ENCODE results near the gene MKLN1. TPM values are rescaled to one million over a fixed set of nuclear protein-coding genes. Genes with fewer than 3 reads are reported as not detected.

MKLN1 gene
- polyA plus RNA-seq, 2 of the 4 experiments (the other 2 are of a cell fraction): 39.6 to 84.5 TPM

DNA sequence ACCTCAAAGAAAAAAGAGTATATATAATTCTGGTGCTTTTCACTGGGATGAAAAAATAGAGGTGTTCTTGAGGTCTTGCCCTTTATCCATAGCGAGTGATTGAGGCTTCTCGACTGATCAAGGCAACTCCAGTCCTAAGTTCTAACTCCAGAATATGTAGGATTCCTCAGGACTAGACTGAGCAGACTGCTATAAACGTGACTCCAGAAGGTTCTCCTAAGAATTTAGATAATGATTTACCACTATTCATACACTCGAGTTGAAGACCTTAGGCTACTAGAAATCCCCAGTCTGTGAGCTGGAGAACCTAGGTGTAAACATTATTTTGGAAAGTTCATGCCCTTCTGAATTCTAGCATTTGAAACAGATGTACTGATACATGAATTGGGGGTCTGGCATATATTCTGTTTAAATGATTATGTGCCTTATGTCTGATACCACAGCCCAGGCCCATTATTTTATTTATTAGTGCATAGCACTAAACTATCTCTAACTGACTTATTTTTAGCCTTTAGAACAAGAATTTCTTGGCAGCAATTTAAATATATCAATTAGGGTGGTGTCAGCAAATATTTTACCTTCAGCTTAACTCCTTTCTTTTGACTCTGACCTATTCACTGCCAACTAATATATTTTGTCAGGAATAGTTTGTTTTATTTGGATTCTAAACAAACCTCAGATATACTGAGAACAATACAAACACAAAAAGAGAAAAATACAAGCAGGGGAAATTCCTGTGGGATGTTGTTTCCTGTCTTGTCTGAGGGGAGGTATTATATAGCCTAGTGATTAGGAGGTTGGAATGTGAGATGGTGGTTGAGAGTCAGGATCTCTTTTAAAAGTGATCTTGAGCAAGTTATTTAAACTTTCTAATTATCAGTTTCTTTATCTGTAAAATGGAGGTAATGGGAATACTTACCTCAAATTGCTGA, 153.0 kb downstream of the MKLN1 start:
- peaks cover 42% of the 10 kb centered on the region for H3K4me1 ChIP-seq
- peak; percentile 72 for TF ChIP-seq BHLHE40 (IDR thresholded peaks at IDR 0.05; ENCODE audit: low read depth, low read length)
- no peak for TF ChIP-seq CHD4 (IDR thresholded peaks at IDR 0.05; ENCODE audit: borderline replicate concordance)
- peak; percentile 79 for TF ChIP-seq MAFK (IDR thresholded peaks at IDR 0.05; ENCODE audit: partially characterized antibody)
- H3K4me2 ChIP-seq: peak overlapping the region; percentile 53
- FAIRE-seq: peak; percentile 18
- no peaks in the 10 kb centered on the region for H3K9me3 ChIP-seq
- peak; percentile 91 to 93 for ATAC-seq
- POLR2A ChIA-PET: no interaction called here
- peak; percentile 62 to 66 for DNase-seq (ENCODE audit: low read depth in 1 of 2, low spot score in 1 of 2)
- H3K27ac ChIP-seq: peak overlapping the region; percentile 4 to 9; a peak in 3 of 6 replicates
- H3K4me3 ChIP-seq: no peak overlapping the region
- 7% methylated on average over 4 of the region's 4 CpGs for WGBS (ENCODE audit: missing lambda C conversion rate)
- CTCF ChIA-PET: no interaction called here

DNA sequence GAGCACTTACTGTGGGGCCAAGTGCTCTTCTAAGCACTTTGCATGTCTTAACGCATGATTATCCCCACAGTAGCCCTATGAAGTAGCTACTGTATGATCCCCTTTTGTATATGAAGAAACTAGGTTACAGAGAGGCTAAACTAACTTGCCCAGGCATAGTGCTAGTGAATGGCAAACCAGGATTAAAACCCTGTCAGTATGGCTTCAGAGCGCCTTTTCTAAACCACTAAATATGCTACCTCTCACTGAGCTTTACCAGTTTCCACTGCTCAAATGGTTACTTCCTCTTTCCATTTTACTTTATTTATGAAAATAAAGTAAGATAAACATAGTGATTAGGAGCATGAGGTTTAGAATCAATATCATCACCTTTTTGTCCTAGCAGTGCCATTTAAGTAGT, 155.1 kb downstream of the MKLN1 start:
- no peak overlapping the region for H3K27ac ChIP-seq
- DNase-seq (ENCODE audit: low read depth in 1 of 2, low spot score in 1 of 2) (no peak), ATAC-seq (no peak), FAIRE-seq (no peak)
- no peaks in the 10 kb centered on the region for H3K9me3 ChIP-seq
- ChIA-PET CTCF (interaction anchor here (0.6 to 1.4 kb wide), 2 partner anchors 63 to 138 kb away, joined by 3 to 4 read pairs; no protein-coding TSS in a partner anchor), POLR2A (no interaction called here)
- TF ChIP-seq, protein P1, sequence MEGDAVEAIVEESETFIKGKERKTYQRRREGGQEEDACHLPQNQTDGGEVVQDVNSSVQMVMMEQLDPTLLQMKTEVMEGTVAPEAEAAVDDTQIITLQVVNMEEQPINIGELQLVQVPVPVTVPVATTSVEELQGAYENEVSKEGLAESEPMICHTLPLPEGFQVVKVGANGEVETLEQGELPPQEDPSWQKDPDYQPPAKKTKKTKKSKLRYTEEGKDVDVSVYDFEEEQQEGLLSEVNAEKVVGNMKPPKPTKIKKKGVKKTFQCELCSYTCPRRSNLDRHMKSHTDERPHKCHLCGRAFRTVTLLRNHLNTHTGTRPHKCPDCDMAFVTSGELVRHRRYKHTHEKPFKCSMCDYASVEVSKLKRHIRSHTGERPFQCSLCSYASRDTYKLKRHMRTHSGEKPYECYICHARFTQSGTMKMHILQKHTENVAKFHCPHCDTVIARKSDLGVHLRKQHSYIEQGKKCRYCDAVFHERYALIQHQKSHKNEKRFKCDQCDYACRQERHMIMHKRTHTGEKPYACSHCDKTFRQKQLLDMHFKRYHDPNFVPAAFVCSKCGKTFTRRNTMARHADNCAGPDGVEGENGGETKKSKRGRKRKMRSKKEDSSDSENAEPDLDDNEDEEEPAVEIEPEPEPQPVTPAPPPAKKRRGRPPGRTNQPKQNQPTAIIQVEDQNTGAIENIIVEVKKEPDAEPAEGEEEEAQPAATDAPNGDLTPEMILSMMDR (IDR thresholded peaks at IDR 0.05): no peak
- TF ChIP-seq HOXB5 (CRISPR knock-in tag; IDR thresholded peaks at IDR 0.05): no peak
- TF ChIP-seq, protein P2, sequence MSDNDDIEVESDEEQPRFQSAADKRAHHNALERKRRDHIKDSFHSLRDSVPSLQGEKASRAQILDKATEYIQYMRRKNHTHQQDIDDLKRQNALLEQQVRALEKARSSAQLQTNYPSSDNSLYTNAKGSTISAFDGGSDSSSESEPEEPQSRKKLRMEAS (IDR thresholded peaks at IDR 0.05): no peak
- 99% methylated on average over 2 of the region's 2 CpGs for WGBS (ENCODE audit: missing lambda C conversion rate)
- no peak overlapping the region for H3K4me3 ChIP-seq
- no peak overlapping the region for H3K4me2 ChIP-seq
- peaks cover 37% of the 10 kb centered on the region for H3K4me1 ChIP-seq

DNA sequence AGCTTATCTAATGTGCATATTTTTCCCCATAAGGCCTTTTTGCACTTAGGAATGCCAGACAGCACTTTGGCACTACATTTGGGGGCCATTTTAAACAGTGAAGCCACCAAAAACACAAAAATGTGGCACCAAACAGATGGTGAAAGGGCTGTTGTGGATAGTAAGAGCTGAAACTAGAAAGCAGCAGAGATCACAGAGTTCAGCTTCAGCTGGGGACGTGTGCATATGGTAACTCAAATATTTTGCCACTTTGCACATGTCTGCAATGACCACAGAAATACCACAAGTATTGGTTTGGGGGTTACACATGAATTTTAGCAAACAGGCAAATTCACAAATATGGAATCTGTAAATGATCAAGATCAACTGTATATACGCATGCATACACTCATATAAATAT, 155.9 kb downstream of the MKLN1 start:
- Histone ChIP-seq H3K4me2 (no peak overlapping the region), H3K27ac (no peak overlapping the region), H3K4me1 (peaks cover 35% of the 10 kb centered on the region), H3K4me3 (no peak overlapping the region), H3K9me3 (no peaks in the 10 kb centered on the region)
- ATAC-seq (no peak), DNase-seq (ENCODE audit: low read depth in 1 of 2, low spot score in 1 of 2) (no peak), FAIRE-seq (no peak)
- 82% methylated on average over 2 of the region's 2 CpGs for WGBS (ENCODE audit: missing lambda C conversion rate)
- POLR2A ChIA-PET: no interaction called here
- CTCF ChIA-PET: interaction anchor here (0.8 to 1.6 kb wide), 2 partner anchors 29 to 69 kb away, joined by 4 to 5 read pairs; no protein-coding TSS in a partner anchor
- TF ChIP-seq, protein P3, sequence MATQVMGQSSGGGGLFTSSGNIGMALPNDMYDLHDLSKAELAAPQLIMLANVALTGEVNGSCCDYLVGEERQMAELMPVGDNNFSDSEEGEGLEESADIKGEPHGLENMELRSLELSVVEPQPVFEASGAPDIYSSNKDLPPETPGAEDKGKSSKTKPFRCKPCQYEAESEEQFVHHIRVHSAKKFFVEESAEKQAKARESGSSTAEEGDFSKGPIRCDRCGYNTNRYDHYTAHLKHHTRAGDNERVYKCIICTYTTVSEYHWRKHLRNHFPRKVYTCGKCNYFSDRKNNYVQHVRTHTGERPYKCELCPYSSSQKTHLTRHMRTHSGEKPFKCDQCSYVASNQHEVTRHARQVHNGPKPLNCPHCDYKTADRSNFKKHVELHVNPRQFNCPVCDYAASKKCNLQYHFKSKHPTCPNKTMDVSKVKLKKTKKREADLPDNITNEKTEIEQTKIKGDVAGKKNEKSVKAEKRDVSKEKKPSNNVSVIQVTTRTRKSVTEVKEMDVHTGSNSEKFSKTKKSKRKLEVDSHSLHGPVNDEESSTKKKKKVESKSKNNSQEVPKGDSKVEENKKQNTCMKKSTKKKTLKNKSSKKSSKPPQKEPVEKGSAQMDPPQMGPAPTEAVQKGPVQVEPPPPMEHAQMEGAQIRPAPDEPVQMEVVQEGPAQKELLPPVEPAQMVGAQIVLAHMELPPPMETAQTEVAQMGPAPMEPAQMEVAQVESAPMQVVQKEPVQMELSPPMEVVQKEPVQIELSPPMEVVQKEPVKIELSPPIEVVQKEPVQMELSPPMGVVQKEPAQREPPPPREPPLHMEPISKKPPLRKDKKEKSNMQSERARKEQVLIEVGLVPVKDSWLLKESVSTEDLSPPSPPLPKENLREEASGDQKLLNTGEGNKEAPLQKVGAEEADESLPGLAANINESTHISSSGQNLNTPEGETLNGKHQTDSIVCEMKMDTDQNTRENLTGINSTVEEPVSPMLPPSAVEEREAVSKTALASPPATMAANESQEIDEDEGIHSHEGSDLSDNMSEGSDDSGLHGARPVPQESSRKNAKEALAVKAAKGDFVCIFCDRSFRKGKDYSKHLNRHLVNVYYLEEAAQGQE (IDR thresholded peaks at IDR 0.05): no peak
- TF ChIP-seq HOXA7 (CRISPR knock-in tag; IDR thresholded peaks at IDR 0.05): no peak
- TF ChIP-seq, protein P4, sequence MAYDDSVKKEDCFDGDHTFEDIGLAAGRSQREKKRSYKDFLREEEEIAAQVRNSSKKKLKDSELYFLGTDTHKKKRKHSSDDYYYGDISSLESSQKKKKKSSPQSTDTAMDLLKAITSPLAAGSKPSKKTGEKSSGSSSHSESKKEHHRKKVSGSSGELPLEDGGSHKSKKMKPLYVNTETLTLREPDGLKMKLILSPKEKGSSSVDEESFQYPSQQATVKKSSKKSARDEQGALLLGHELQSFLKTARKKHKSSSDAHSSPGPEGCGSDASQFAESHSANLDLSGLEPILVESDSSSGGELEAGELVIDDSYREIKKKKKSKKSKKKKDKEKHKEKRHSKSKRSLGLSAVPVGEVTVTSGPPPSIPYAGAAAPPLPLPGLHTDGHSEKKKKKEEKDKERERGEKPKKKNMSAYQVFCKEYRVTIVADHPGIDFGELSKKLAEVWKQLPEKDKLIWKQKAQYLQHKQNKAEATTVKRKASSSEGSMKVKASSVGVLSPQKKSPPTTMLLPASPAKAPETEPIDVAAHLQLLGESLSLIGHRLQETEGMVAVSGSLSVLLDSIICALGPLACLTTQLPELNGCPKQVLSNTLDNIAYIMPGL (CRISPR knock-in tag; IDR thresholded peaks at IDR 0.05; ENCODE audit: borderline replicate concordance): no peak
- no peak for TF ChIP-seq FOSL2 (IDR thresholded peaks at IDR 0.05)
- no peak for TF ChIP-seq FOSL2 (CRISPR knock-in tag; IDR thresholded peaks at IDR 0.05)
- TF ChIP-seq, protein P5, sequence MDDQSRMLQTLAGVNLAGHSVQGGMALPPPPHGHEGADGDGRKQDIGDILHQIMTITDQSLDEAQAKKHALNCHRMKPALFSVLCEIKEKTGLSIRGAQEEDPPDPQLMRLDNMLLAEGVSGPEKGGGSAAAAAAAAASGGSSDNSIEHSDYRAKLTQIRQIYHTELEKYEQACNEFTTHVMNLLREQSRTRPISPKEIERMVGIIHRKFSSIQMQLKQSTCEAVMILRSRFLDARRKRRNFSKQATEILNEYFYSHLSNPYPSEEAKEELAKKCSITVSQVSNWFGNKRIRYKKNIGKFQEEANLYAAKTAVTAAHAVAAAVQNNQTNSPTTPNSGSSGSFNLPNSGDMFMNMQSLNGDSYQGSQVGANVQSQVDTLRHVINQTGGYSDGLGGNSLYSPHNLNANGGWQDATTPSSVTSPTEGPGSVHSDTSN (IDR thresholded peaks at IDR 0.05): no peak
- TF ChIP-seq RCOR1 (IDR thresholded peaks at IDR 0.05; ENCODE audit: low read depth, low read length): no peak
- no peak for TF ChIP-seq CEBPB (IDR thresholded peaks at IDR 0.05)
- no peak for TF ChIP-seq FOXS1 (CRISPR knock-in tag; IDR thresholded peaks at IDR 0.05)
- TF ChIP-seq ZFP36 (IDR thresholded peaks at IDR 0.05; ENCODE audit: borderline replicate concordance, partially characterized antibody): no peak
- TF ChIP-seq NFE2L2 (conservative IDR thresholded peaks at IDR 0.05; ENCODE audit: low read length): no peak
- TF ChIP-seq RNF2 (IDR thresholded peaks at IDR 0.05; ENCODE audit: borderline replicate concordance, low read depth): no peak
- TF ChIP-seq EHF (CRISPR knock-in tag; IDR thresholded peaks at IDR 0.05): no peak
- TF ChIP-seq CBX8 (IDR thresholded peaks at IDR 0.05): no peak
- TF ChIP-seq ZSCAN20 (CRISPR knock-in tag; IDR thresholded peaks at IDR 0.05): no peak
- TF ChIP-seq, protein P6, sequence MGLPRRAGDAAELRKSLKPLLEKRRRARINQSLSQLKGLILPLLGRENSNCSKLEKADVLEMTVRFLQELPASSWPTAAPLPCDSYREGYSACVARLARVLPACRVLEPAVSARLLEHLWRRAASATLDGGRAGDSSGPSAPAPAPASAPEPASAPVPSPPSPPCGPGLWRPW (IDR thresholded peaks at IDR 0.05): no peak
- no peak for TF ChIP-seq EHMT2 (IDR thresholded peaks at IDR 0.05; ENCODE audit: low read depth)
- TF ChIP-seq HOXB5 (CRISPR knock-in tag; IDR thresholded peaks at IDR 0.05): no peak
- TF ChIP-seq CBX2 (IDR thresholded peaks at IDR 0.05; ENCODE audit: borderline replicate concordance, low read depth): no peak
- no peak for TF ChIP-seq POLR2A (IDR thresholded peaks at IDR 0.05; ENCODE audit: low read length)
